Suprapubic skin (tissue), 4 donors: ENCODE data around the gene ARHGAP10. TPM values are rescaled to one million over a fixed set of nuclear protein-coding genes. Genes with fewer than 3 reads are reported as not detected.

ENCODE experiments used
- DNase-seq, 2 donors: peaks; one replicate each; pipeline ENCODE4 v3.0.0-alpha.2; 2019; ENCODE audit warnings: low spot score in 2 of 2
- H3K27ac ChIP-seq: fragments of 200-600 bp; sonication (generic); one replicate; pipeline ENCODE4 v1.5.1; 2019
- H3K27me3 ChIP-seq: fragments of 200-600 bp; sonication (generic); one replicate; pipeline ENCODE4 v1.5.1; 2019
- H3K36me3 ChIP-seq: fragments of 200-600 bp; sonication (generic); one replicate; pipeline ENCODE4 v1.5.1; 2019
- H3K4me1 ChIP-seq: fragments of 200-600 bp; sonication (generic); one replicate; pipeline ENCODE4 v1.5.1; 2019
- H3K4me3 ChIP-seq: fragments of 200-600 bp; sonication (generic); one replicate; pipeline ENCODE4 v1.5.1; 2019; ENCODE audit warnings: mild to moderate bottlenecking
- H3K9me3 ChIP-seq: fragments of 200-600 bp; sonication (generic); one replicate; pipeline ENCODE4 v1.5.1; 2019
- EP300 ChIP-seq: sonication (generic); formaldehyde crosslinking; IDR thresholded peaks from one replicate; pipeline ENCODE4 v1.6.1; 2017; ENCODE audit warnings: antibody characterized with exemption
- POLR2A ChIP-seq, 2 donors: fragments of 450-650 bp; IDR thresholded peaks; one replicate each; pipeline ENCODE4 v1.6.1; 2017; ENCODE audit warnings: antibody characterized with exemption in 2 of 2, mild to moderate bottlenecking in 2 of 2, moderate library complexity in 2 of 2
- POLR2AphosphoS5 ChIP-seq, 3 donors: sonication (generic); formaldehyde crosslinking; IDR thresholded peaks; one replicate each; pipeline ENCODE4 v1.6.1; 2017; ENCODE audit warnings: antibody characterized with exemption in 3 of 3
- WGBS: methylation state at CpG from one replicate; pipeline ENCODE4 v1.1.5; 2018; 5-methylcytosine and 5-hydroxymethylcytosine counted together
- total RNA-seq, 4 donors: library from RNA; depleted of rRNA; stranded (reverse); fragments of >200 nt; gene quantifications; one replicate each; pipeline ENCODE4 v1.1.0, GENCODE V29; 2016
- TF ChIP-seq, protein P1 (sequence below), 2 donors: fragments of 200-600 bp in 1 of 2; fragments of 450-650 bp in 1 of 2; sonication (generic) in 1 of 2; IDR thresholded peaks; one replicate each; pipeline ENCODE4 v1.5.1; 2016 to 2019; ENCODE audit warnings: antibody characterized with exemption in 2 of 2, mild to moderate bottlenecking in 1 of 2, moderate library complexity in 1 of 2

Gene ARHGAP10
- total RNA-seq, 4 donors from 2014 or later = 32.5 to 59.0 (median 36.8) TPM

DNA sequence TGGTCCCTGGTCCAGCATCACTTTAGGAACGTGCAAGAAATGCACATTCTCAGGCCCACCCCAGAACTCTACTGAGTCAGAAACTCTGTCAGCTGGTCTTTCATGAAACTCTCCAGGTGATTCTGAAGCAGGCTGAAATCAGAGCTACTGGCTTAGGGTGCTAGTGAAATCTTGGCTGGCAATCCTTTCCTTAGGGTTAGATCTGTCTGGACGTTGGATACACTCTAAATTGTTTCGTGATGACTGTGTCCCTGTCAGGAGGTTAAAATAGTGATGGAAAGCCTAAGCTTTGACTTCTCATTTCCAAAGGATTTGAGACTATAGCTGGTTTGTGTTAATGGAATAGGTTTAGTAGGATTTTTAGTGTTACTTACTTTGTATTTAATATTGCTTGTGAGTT is 99.1 kb downstream of the ARHGAP10 start:
- H3K27ac ChIP-seq = peak overlapping the region; percentile 92
- no peaks in the 10 kb centered on the region for H3K36me3 ChIP-seq
- no peak for DNase-seq
- H3K4me1 ChIP-seq = peaks cover 62% of the 10 kb centered on the region
- H3K9me3 ChIP-seq = no peaks in the 10 kb centered on the region
- no peaks in the 10 kb centered on the region for H3K27me3 ChIP-seq
- TF ChIP-seq, protein P1, sequence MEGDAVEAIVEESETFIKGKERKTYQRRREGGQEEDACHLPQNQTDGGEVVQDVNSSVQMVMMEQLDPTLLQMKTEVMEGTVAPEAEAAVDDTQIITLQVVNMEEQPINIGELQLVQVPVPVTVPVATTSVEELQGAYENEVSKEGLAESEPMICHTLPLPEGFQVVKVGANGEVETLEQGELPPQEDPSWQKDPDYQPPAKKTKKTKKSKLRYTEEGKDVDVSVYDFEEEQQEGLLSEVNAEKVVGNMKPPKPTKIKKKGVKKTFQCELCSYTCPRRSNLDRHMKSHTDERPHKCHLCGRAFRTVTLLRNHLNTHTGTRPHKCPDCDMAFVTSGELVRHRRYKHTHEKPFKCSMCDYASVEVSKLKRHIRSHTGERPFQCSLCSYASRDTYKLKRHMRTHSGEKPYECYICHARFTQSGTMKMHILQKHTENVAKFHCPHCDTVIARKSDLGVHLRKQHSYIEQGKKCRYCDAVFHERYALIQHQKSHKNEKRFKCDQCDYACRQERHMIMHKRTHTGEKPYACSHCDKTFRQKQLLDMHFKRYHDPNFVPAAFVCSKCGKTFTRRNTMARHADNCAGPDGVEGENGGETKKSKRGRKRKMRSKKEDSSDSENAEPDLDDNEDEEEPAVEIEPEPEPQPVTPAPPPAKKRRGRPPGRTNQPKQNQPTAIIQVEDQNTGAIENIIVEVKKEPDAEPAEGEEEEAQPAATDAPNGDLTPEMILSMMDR (IDR thresholded peaks at IDR 0.05) = no peak
- no peak for TF ChIP-seq POLR2AphosphoS5 (IDR thresholded peaks at IDR 0.05)
- no peak for TF ChIP-seq POLR2A (IDR thresholded peaks at IDR 0.05)
- TF ChIP-seq EP300 = no peak
- H3K4me3 ChIP-seq = no peak overlapping the region
- 40% methylated on average over 3 of the region's 3 CpGs for WGBS

DNA sequence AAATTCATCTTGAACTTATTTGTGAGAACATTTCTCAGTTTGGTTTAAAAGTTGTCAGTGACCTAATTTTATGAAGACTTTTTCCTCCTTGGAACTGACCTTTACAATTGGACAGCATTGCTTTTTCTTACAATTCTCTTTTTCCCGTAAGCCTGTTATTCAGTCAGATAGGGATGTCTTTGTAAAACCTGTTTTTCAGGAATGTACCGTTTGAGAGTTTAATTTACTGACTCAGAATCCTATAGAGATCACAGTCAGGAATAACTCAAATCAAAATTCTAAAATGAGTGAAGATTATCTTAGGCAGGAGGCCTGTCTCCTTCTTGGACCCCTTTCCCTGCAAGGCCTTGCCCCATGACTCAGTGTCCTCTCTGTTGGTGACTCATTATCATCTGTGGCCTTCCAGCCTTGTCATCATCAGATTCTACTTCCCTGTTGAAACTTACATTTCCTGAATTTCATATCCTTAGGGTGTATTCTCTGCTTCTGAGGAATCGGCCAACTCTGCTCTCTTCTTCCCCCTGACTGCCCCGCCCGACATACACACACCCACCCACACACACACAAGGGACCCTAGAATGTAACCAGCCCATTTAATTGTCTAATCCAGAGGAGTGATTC is 99.8 kb downstream of the ARHGAP10 start:
- Histone ChIP-seq H3K27ac (peak overlapping the region; percentile 92), H3K4me3 (no peak overlapping the region), H3K36me3 (no peaks in the 10 kb centered on the region), H3K27me3 (no peaks in the 10 kb centered on the region), H3K9me3 (no peaks in the 10 kb centered on the region), H3K4me1 (peaks cover 62% of the 10 kb centered on the region)
- WGBS = 9% methylated on average over 5 of the region's 5 CpGs
- no peak for DNase-seq
- TF ChIP-seq EP300 (no peak), POLR2AphosphoS5 (IDR thresholded peaks at IDR 0.05) (peak in 1 of 3 donors; percentile 59), POLR2A (IDR thresholded peaks at IDR 0.05) (no peak)

- Histone ChIP-seq H3K4me1 (peaks cover 52% of the 10 kb centered on the region), H3K9me3 (no peaks in the 10 kb centered on the region), H3K27ac (peak overlapping the region; percentile 92), H3K36me3 (no peaks in the 10 kb centered on the region), H3K27me3 (no peaks in the 10 kb centered on the region), H3K4me3 (no peak overlapping the region)
- 78% methylated on average over 2 of the region's 2 CpGs for WGBS
- TF ChIP-seq POLR2A (IDR thresholded peaks at IDR 0.05) = no peak
- TF ChIP-seq, protein P1 (IDR thresholded peaks at IDR 0.05) = no peak
- no peak for TF ChIP-seq EP300
- TF ChIP-seq POLR2AphosphoS5 (IDR thresholded peaks at IDR 0.05) = no peak
- no peak for DNase-seq
Measured at GRCh38 chr4:147833254-147833653, 101.4 kb downstream of the ARHGAP10 start.

DNA sequence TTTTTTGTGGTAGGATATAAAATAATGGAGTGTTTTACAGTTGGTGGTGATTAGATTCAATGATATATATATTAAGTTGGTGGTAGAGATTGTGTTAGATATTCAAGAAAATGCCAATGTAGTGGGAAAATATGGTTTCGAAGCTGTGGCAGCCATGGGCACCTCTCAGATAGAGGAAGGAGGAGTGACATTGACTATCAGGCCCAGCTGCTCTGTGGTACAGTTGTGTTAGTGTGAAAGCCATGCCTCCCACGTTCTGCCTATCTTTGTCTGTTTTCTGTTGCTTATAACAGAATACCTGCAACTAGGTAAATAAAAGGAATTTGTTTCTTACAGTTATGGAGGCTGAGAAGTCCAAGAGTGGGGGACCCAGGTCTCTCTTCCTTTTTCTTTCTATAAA is 101.9 kb downstream of the ARHGAP10 start:
- Histone ChIP-seq H3K27me3 (no peaks in the 10 kb centered on the region), H3K4me3 (no peak overlapping the region), H3K9me3 (no peaks in the 10 kb centered on the region), H3K27ac (no peak overlapping the region), H3K36me3 (no peaks in the 10 kb centered on the region), H3K4me1 (peaks cover 47% of the 10 kb centered on the region)
- WGBS = 95% methylated on average over 2 of the region's 2 CpGs
- no peak for TF ChIP-seq POLR2A (IDR thresholded peaks at IDR 0.05)
- no peak for TF ChIP-seq EP300
- TF ChIP-seq, protein P1 (IDR thresholded peaks at IDR 0.05) = no peak
- TF ChIP-seq POLR2AphosphoS5 (IDR thresholded peaks at IDR 0.05) = no peak
- DNase-seq = no peak

- 75% methylated on average over 3 of the region's 3 CpGs for WGBS
- Histone ChIP-seq H3K4me3 (no peak overlapping the region), H3K4me1 (peaks cover 39% of the 10 kb centered on the region), H3K9me3 (no peaks in the 10 kb centered on the region), H3K36me3 (no peaks in the 10 kb centered on the region), H3K27ac (no peak overlapping the region), H3K27me3 (no peaks in the 10 kb centered on the region)
- no peak for DNase-seq
- TF ChIP-seq POLR2A (IDR thresholded peaks at IDR 0.05) (no peak), POLR2AphosphoS5 (IDR thresholded peaks at IDR 0.05) (no peak), EP300 (no peak)
- TF ChIP-seq, protein P1 (IDR thresholded peaks at IDR 0.05) = no peak
Measured at GRCh38 chr4:147834480-147834879, 102.6 kb downstream of the ARHGAP10 start.

DNA sequence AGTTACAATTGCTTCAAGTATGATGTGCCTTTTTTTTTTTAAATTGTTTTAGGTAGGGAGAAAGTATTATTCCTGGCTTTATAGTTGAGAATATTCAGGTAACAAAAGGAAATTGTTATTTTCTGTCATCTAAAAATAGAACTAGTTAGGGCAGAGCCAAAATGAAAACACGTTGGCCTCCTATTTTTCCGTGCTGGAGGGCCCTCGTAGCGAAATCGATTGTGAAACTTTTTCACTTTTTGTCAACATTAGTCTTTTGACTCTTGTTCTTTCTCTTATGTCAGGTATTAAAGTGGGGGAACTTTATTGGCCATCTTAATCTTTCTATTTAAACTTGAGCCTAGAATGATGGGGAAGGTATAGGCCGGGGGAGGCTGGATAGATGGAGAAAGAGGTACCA is 104.9 kb downstream of the ARHGAP10 start:
- H3K4me3 ChIP-seq = no peak overlapping the region
- no peak overlapping the region for H3K27ac ChIP-seq
- H3K9me3 ChIP-seq = no peaks in the 10 kb centered on the region
- no peak for TF ChIP-seq POLR2AphosphoS5 (IDR thresholded peaks at IDR 0.05)
- TF ChIP-seq, protein P1 (IDR thresholded peaks at IDR 0.05) = no peak
- TF ChIP-seq EP300 = no peak
- no peak for TF ChIP-seq POLR2A (IDR thresholded peaks at IDR 0.05)
- peaks cover 30% of the 10 kb centered on the region for H3K4me1 ChIP-seq
- H3K36me3 ChIP-seq = no peaks in the 10 kb centered on the region
- no peak for DNase-seq
- WGBS = 76% methylated on average over 6 of the region's 6 CpGs
- H3K27me3 ChIP-seq = no peaks in the 10 kb centered on the region
